Uterus (tissue), 2 donors: Measurements from ENCODE around the gene TOR2A.

Experiments
- CTCF ChIP-seq, 4 experiments: fragments of 200-600 bp in 2 of 4; fragments of 450-650 bp in 2 of 4; sonication (generic) in 2 of 4; IDR thresholded peaks; one replicate each; pipeline ENCODE4 v1.5.1; 2016 to 2019; ENCODE audit warnings: antibody characterized with exemption in 4 of 4, mild to moderate bottlenecking in 2 of 4, moderate library complexity in 1 of 4
- POLR2A ChIP-seq, 2 donors: fragments of 450-650 bp; IDR thresholded peaks; one replicate each; pipeline ENCODE4 v1.6.1; 2016; ENCODE audit warnings: antibody characterized with exemption in 2 of 2, mild to moderate bottlenecking in 1 of 2, moderate library complexity in 1 of 2

- TF ChIP-seq POLR2A (IDR thresholded peaks at IDR 0.05) (no peak), CTCF (IDR thresholded peaks at IDR 0.05) (no peak)
Observed at GRCh38 chr9:127779136-127779981, 44.3 kb upstream of the TOR2A start.
